IMR-90 (cell line): ENCODE data around the gene NTM.

ENCODE experiments used
- BHLHE40 ChIP-seq: fragments of 150-350 bp; IDR thresholded peaks from 2 replicates; pipeline ENCODE4 v1.6.1; 2016; ENCODE audit warnings: mild to moderate bottlenecking, low read depth, low read length
- CEBPB ChIP-seq: IDR thresholded peaks from 2 replicates; pipeline ENCODE4 v1.6.1; 2012; ENCODE audit warnings: low read depth, low read length, improper control_type of control experiment
- CHD1 ChIP-seq: IDR thresholded peaks from 2 replicates; pipeline ENCODE4 v1.6.1; 2012; ENCODE audit warnings: low read depth, low read length, improper control_type of control experiment
- ELK1 ChIP-seq: fragments of 150-350 bp; IDR thresholded peaks from 2 replicates; pipeline ENCODE4 v1.6.1; 2016; ENCODE audit warnings: low read depth, mild to moderate bottlenecking, low read length, moderate library complexity, borderline replicate concordance
- MAFK ChIP-seq: IDR thresholded peaks from 2 replicates; pipeline ENCODE4 v1.6.1; 2012; ENCODE audit warnings: low read depth, low read length, improper control_type of control experiment
- MXI1 ChIP-seq: IDR thresholded peaks from 2 replicates; pipeline ENCODE4 v1.6.1; 2012; ENCODE audit warnings: low read depth, mild to moderate bottlenecking, low read length, moderate library complexity, borderline replicate concordance
- POLR2A ChIP-seq: IDR thresholded peaks from 2 replicates; pipeline ENCODE4 v1.6.1; 2012; ENCODE audit warnings: mild to moderate bottlenecking, low read depth, low read length
- RAD21 ChIP-seq: IDR thresholded peaks from 2 replicates; pipeline ENCODE4 v1.6.1; 2012; ENCODE audit warnings: low read length, improper control_type of control experiment
- RCOR1 ChIP-seq: IDR thresholded peaks from 2 replicates; pipeline ENCODE4 v1.6.1; 2012; ENCODE audit warnings: mild to moderate bottlenecking, low read length, improper control_type of control experiment; ENCODE audit not compliant: insufficient replicate concordance
- RFX5 ChIP-seq: IDR thresholded peaks from 2 replicates; pipeline ENCODE4 v1.8.0; 2012; ENCODE audit warnings: low read depth, mild to moderate bottlenecking, low read length, moderate library complexity
- USF2 ChIP-seq: fragments of 150-350 bp; IDR thresholded peaks from 2 replicates; pipeline ENCODE4 v1.6.1; 2017; ENCODE audit warnings: mild to moderate bottlenecking, antibody characterized with exemption, low read length, low read depth
- TF ChIP-seq, protein P1 (sequence below): conservative IDR thresholded peaks from 2 replicates; pipeline ENCODE4 v1.5.1; 2012; ENCODE audit warnings: mild to moderate bottlenecking, low read depth, low read length, improper control_type of control experiment

- TF ChIP-seq, protein P1, sequence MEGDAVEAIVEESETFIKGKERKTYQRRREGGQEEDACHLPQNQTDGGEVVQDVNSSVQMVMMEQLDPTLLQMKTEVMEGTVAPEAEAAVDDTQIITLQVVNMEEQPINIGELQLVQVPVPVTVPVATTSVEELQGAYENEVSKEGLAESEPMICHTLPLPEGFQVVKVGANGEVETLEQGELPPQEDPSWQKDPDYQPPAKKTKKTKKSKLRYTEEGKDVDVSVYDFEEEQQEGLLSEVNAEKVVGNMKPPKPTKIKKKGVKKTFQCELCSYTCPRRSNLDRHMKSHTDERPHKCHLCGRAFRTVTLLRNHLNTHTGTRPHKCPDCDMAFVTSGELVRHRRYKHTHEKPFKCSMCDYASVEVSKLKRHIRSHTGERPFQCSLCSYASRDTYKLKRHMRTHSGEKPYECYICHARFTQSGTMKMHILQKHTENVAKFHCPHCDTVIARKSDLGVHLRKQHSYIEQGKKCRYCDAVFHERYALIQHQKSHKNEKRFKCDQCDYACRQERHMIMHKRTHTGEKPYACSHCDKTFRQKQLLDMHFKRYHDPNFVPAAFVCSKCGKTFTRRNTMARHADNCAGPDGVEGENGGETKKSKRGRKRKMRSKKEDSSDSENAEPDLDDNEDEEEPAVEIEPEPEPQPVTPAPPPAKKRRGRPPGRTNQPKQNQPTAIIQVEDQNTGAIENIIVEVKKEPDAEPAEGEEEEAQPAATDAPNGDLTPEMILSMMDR = no peak
- TF ChIP-seq RCOR1 (no peak), POLR2A (no peak), USF2 (no peak), CHD1 (no peak), BHLHE40 (no peak), RAD21 (no peak), MAFK (no peak), MXI1 (no peak), CEBPB (no peak), ELK1 (no peak), RFX5 (no peak)
Measured at GRCh38 chr11:131977854-131978253, 607.4 kb downstream of the NTM start.
